ENCODE results near the gene PDE11A.

GRCh38 chr2:178101321-178102079 is 28.9 kb upstream of the PDE11A start:
- no peak for TF ChIP-seq CTCF (conservative IDR thresholded peaks at IDR 0.05; ENCODE audit: low read depth in 2 of 2)
- no peak for TF ChIP-seq EZH2 (IDR thresholded peaks at IDR 0.05; ENCODE audit: low read depth, unreplicated experiment)
